ENCODE data around the gene RMI2.

GRCh38 chr16:11395949-11396240 is 50.6 kb downstream of the RMI2 start:
- no peak for TF ChIP-seq GATA3 (IDR thresholded peaks at IDR 0.05; ENCODE audit: low read depth, low read length)
- no peak for TF ChIP-seq GATA2 (IDR thresholded peaks at IDR 0.05; ENCODE audit: low read depth, low read length)

Data from SH-SY5Y (cell line).